Spleen (tissue), 7 donors: ENCODE data around the gene SETBP1.

Source experiments
- POLR2A ChIP-seq, 3 donors: fragments of 450-650 bp; IDR thresholded peaks; one replicate each; pipeline ENCODE4 v1.5.1; 2017; ENCODE audit warnings: antibody characterized with exemption in 3 of 3, mild to moderate bottlenecking in 1 of 3
- TF ChIP-seq, protein P1 (sequence below), 11 experiments: fragments of 200-600 bp in 7 of 11; fragments of 450-650 bp in 4 of 11; sonication (generic) in 4 of 11; IDR thresholded peaks in 8 of 11; conservative IDR thresholded peaks in 3 of 11; 1 replicate in 7 of 11; 2 replicates in 4 of 11; pipeline versions ENCODE4 v1.4.0 to v1.8.0; 2016 to 2021; ENCODE audit warnings: antibody characterized with exemption in 11 of 11, inconsistent platforms in 4 of 11, mild to moderate bottlenecking in 1 of 11
- donor health status: DM: no; HTN: no; CAD: no; lungs with moderate emphysema.
- donor health status: DM: no; HTN: no; CAD: no.
- donor health status: DM: no; HTN: no; CAD: no.

DNA sequence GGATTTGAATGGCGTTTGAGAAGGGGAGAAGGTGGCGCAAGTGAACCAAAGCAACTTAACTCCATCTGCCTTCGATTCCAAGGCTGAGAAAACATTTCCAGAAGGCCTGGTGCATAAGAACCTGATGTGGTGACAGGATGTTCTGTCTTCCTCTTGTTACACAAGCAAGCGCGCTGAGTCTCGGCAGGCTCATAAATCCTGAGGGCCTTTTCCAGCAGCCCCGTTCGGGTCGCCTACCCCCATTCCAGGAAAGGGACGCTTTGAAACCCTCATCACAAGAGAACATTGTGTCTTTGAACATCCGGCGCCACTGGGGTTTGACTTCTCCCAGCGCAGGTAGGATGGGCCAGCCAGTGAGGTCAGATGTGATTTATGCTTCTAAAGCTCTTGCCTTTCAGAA is 403.5 kb downstream of the SETBP1 start:
- TF ChIP-seq, protein P1, sequence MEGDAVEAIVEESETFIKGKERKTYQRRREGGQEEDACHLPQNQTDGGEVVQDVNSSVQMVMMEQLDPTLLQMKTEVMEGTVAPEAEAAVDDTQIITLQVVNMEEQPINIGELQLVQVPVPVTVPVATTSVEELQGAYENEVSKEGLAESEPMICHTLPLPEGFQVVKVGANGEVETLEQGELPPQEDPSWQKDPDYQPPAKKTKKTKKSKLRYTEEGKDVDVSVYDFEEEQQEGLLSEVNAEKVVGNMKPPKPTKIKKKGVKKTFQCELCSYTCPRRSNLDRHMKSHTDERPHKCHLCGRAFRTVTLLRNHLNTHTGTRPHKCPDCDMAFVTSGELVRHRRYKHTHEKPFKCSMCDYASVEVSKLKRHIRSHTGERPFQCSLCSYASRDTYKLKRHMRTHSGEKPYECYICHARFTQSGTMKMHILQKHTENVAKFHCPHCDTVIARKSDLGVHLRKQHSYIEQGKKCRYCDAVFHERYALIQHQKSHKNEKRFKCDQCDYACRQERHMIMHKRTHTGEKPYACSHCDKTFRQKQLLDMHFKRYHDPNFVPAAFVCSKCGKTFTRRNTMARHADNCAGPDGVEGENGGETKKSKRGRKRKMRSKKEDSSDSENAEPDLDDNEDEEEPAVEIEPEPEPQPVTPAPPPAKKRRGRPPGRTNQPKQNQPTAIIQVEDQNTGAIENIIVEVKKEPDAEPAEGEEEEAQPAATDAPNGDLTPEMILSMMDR (IDR thresholded peaks at IDR 0.05 in 8 of 11, conservative IDR thresholded peaks at IDR 0.05 in 3 of 11) = no peak
- TF ChIP-seq POLR2A (IDR thresholded peaks at IDR 0.05) = no peak
